Spinal cord (tissue), 10 donors: ENCODE results near the gene UGT2A1. TPM values are rescaled to one million over a fixed set of nuclear protein-coding genes. Genes with fewer than 3 reads are reported as not detected.

Experiments used
- DNase-seq, 6 donors: peaks; one replicate each; pipeline versions ENCODE4 v3.0.0 to v3.0.0-alpha.2; 2013 to 2015; ENCODE audit warnings: low spot score in 6 of 6, low read depth in 4 of 6
- H3K27ac ChIP-seq: one replicate; pipeline ENCODE4 v1.5.1; 2013; ENCODE audit warnings: low read depth, low read length, control low read depth
- H3K27me3 ChIP-seq: one replicate; pipeline ENCODE4 v1.6.1; 2013; ENCODE audit warnings: low read length; ENCODE audit not compliant: control insufficient read depth, insufficient read depth
- H3K36me3 ChIP-seq: one replicate; pipeline ENCODE4 v1.6.1; 2013; ENCODE audit warnings: low read length; ENCODE audit not compliant: control insufficient read depth, insufficient read depth
- H3K4me1 ChIP-seq: one replicate; pipeline ENCODE4 v1.6.1; 2013; ENCODE audit warnings: low read length; ENCODE audit not compliant: control insufficient read depth, insufficient read depth
- H3K4me3 ChIP-seq: one replicate; pipeline ENCODE4 v1.5.1; 2013; ENCODE audit warnings: low read depth, low read length, control low read depth
- H3K9me3 ChIP-seq: one replicate; pipeline ENCODE4 v1.6.1; 2013; ENCODE audit warnings: low read length; ENCODE audit not compliant: control insufficient read depth, insufficient read depth
- WGBS: methylation state at CpG from one replicate; pipeline ENCODE4 v1.1.5; 2013; ENCODE audit warnings: missing lambda C conversion rate; ENCODE audit not compliant: insufficient coverage; 5-methylcytosine and 5-hydroxymethylcytosine counted together
- polyA plus RNA-seq, 2 donors: library from polyadenylated mRNA; unstranded; fragments of 120-200 nt; gene quantifications; one replicate each; pipeline ENCODE4 v1.2.1, GENCODE V29; 2013; ENCODE audit not compliant: insufficient read length in 2 of 2
- small RNA-seq: library from RNA; depleted of rRNA; stranded (forward); fragments of <200 nt; gene quantifications from one replicate; pipeline ENCODE3, GENCODE V24; 2014; ENCODE audit warnings: low replicate concordance
- total RNA-seq, 2 donors: library from RNA; depleted of rRNA in 1 of 2; stranded (reverse); fragments of 120-200 nt in 1 of 2; fragments of >200 nt in 1 of 2; gene quantifications; one replicate each; pipeline versions ENCODE4 v1.2.3 to v1.2.4, GENCODE V29; 2013 to 2014
- donor health status: healthy.

The UGT2A1 gene
- total and polyA plus RNA-seq, 4 donors = 0.47 to 0.94 TPM; not detected in 2

GRCh38 chr4:69549651-69550050 is 103.4 kb downstream of the UGT2A1 start:
- Histone ChIP-seq H3K4me1 (no peaks in the 10 kb centered on the region), H3K36me3 (no peaks in the 10 kb centered on the region), H3K4me3 (no peak overlapping the region), H3K9me3 (no peaks in the 10 kb centered on the region), H3K27me3 (no peaks in the 10 kb centered on the region), H3K27ac (no peak overlapping the region)
- no peak for DNase-seq
- WGBS = no CpG with 5 or more reads among the region's 2 CpGs

GRCh38 chr4:69546134-69546765 is 106.8 kb downstream of the UGT2A1 start:
- whole genome bisulfite sequencing = 60% methylated on average over 5 of the region's 6 CpGs
- Histone ChIP-seq H3K4me3 (no peak overlapping the region), H3K9me3 (no peaks in the 10 kb centered on the region)

More at GRCh38 chr4:69546134-69546765, 106.8 kb downstream of the UGT2A1 start:
- Histone ChIP-seq H3K4me1 (no peaks in the 10 kb centered on the region), H3K27me3 (no peaks in the 10 kb centered on the region), H3K27ac (no peak overlapping the region), H3K36me3 (no peaks in the 10 kb centered on the region)
- peak in 1 of 6 donors; percentile 12 for DNase-seq

Small RNA genes lying within 50 kb of the gene (small RNA-seq; reads per million reads assigned to genes)
- gene UGT2A2 = not detected

Other genes starting within 250 kb of the UGT2A1 start
- under 1 TPM; 0.06 to 0.50 TPM for gene UGT2B4, start 157.3 kb downstream of the UGT2A1 start, total RNA-seq
- not detected for gene UGT2B4, start 157.3 kb downstream of the UGT2A1 start, polyA plus RNA-seq
- gene UGT2A2, start 13.6 kb downstream of the UGT2A1 start, total RNA-seq = not detected
- not detected for gene UGT2A2, start 13.6 kb downstream of the UGT2A1 start, polyA plus RNA-seq
- 1 to 10 TPM; 2.0 to 3.6 TPM for gene SULT1B1, start 107.4 kb upstream of the UGT2A1 start, total RNA-seq
- 1 to 10 TPM; 1.2 to 1.4 TPM for gene SULT1B1, start 107.4 kb upstream of the UGT2A1 start, polyA plus RNA-seq
- gene SULT1E1, start 206.9 kb upstream of the UGT2A1 start, total RNA-seq = 100 to 1,000 TPM in 1 of 2 donors, 10 to 100 TPM in 1; 41.4 to 218 TPM
- 10 to 100 TPM; 19.3 to 33.4 TPM for gene SULT1E1, start 206.9 kb upstream of the UGT2A1 start, polyA plus RNA-seq